HCT116 (cell line): ENCODE measurements around the gene CDC14A. TPM values are rescaled to one million over a fixed set of nuclear protein-coding genes. Genes with fewer than 3 reads are reported as not detected.

Source experiments
- ATAC-seq: fragments of 200-7000 bp; cut with Tn5 transposase; 2 replicates; pipeline ENCODE4 v1.9.1; 2020; ENCODE audit warnings: mild to moderate bottlenecking, moderate library complexity
- BruUV-seq: library from RNA; stranded (reverse); fragments of 400-500 nt; replicated peaks from 2 replicates; lab custom pipeline; 2021; lab: Mats Ljungman, UMichigan
- CTCF ChIA-PET: fragments of 300-600 bp; sonication (Branson Sonifier 250); formaldehyde crosslinking; loops from one replicate; lab custom pipeline; 2021; ENCODE audit warnings: antibody characterized with exemption; lab: Charles Lee
- POLR2A ChIA-PET: fragments of 300-600, 350-600 bp; sonication (Branson Sonifier 250); formaldehyde crosslinking; loops from one replicate; lab custom pipeline; 2021; ENCODE audit warnings: antibody characterized with exemption; lab: Charles Lee
- RAD21 ChIA-PET, 2 experiments: fragments of 300-600 bp; sonication (Branson Sonifier 250); formaldehyde crosslinking; loops; one replicate each; lab custom pipeline; 2023; ENCODE audit warnings: low total read pairs in 2 of 2; ENCODE audit not compliant: uncharacterized antibody in 2 of 2, unreplicated experiment in 2 of 2, low non-redundant PET in 1 of 2; lab: Charles Lee
- DNase-seq: peaks from one replicate; pipeline ENCODE4 v3.0.0-alpha.2; 2010; ENCODE audit warnings: low read depth, low spot score
- H2AFZ ChIP-seq: fragments of 200-600 bp; shearing (Covaris generic), sonication (generic); 2 replicates; pipeline ENCODE4 v1.6.1; 2017; ENCODE audit warnings: low read depth, mixed run types, mixed read lengths, antibody characterized with exemption, low read length; ENCODE audit not compliant: poor library complexity, severe bottlenecking
- H3K27ac ChIP-seq: 2 replicates; pipeline ENCODE4 v1.5.1; 2012; ENCODE audit warnings: low read depth, low read length
- H3K27me3 ChIP-seq: fragments of 200-600 bp; sonication (generic); 2 replicates; pipeline ENCODE4 v1.6.1; 2016; ENCODE audit warnings: mixed run types, low read length, mixed read lengths; ENCODE audit not compliant: insufficient read depth
- H3K36me3 ChIP-seq, 2 experiments: fragments of 200-500 bp in 1 of 2; fragments of 200-600 bp in 1 of 2; sonication (Bioruptor generic) in 1 of 2; sonication (generic) in 1 of 2; 2 replicates each; pipeline versions ENCODE4 v1.5.1 to v1.6.1; 2014 to 2016; ENCODE audit warnings: low read length in 2 of 2, inconsistent platforms in 1 of 2, mixed read lengths in 1 of 2, mixed run types in 1 of 2; ENCODE audit not compliant: insufficient read depth in 2 of 2, control insufficient read depth in 1 of 2
- H3K4me1 ChIP-seq, 2 experiments: fragments of 200-600 bp in 1 of 2; sonication (generic) in 1 of 2; 2 replicates each; pipeline versions ENCODE4 v1.5.1 to v1.6.1; 2012 to 2017; ENCODE audit warnings: low read length in 2 of 2, inconsistent platforms in 1 of 2, mild to moderate bottlenecking in 1 of 2, mixed read lengths in 1 of 2, mixed run types in 1 of 2, moderate library complexity in 1 of 2; ENCODE audit not compliant: insufficient read depth in 2 of 2, control insufficient read depth in 1 of 2
- H3K4me2 ChIP-seq: fragments of 200-600 bp; sonication (generic); 2 replicates; pipeline ENCODE4 v1.6.1; 2017; ENCODE audit warnings: mixed run types, low read length, mixed read lengths
- H3K4me3 ChIP-seq, 2 experiments: fragments of 200-600 bp in 1 of 2; sonication (generic) in 1 of 2; replicated peaks in 1 of 2; 2 replicates each; pipeline ENCODE4 v1.5.1; 2011 to 2016; ENCODE audit warnings: low read length in 2 of 2, control low read depth in 1 of 2, low read depth in 1 of 2, mild to moderate bottlenecking in 1 of 2, mixed read lengths in 1 of 2, mixed run types in 1 of 2
- H3K79me2 ChIP-seq: fragments of 200-600 bp; sonication (generic); 2 replicates; pipeline ENCODE4 v1.6.1; 2017; ENCODE audit warnings: mild to moderate bottlenecking, mixed run types, low read length, moderate library complexity, mixed read lengths; ENCODE audit not compliant: insufficient read depth
- H3K9ac ChIP-seq: fragments of 200-600 bp; sonication (generic); 2 replicates; pipeline ENCODE4 v1.6.1; 2016; ENCODE audit warnings: low read length, mixed read lengths
- H3K9me2 ChIP-seq: fragments of 200-600 bp; sonication (generic), shearing (Covaris generic); 2 replicates; pipeline ENCODE4 v1.6.1; 2017; ENCODE audit warnings: mixed run types, mild to moderate bottlenecking, moderate library complexity; ENCODE audit not compliant: insufficient read depth
- H3K9me3 ChIP-seq, 2 experiments: fragments of 200-500 bp in 1 of 2; fragments of 200-600 bp in 1 of 2; sonication (Bioruptor generic) in 1 of 2; sonication (generic) in 1 of 2; 2 replicates each; pipeline ENCODE4 v1.6.1; 2014 to 2017; ENCODE audit warnings: low read length in 2 of 2, mixed read lengths in 2 of 2, inconsistent platforms in 1 of 2, low read depth in 1 of 2, mild to moderate bottlenecking in 1 of 2, mixed run types in 1 of 2, moderate library complexity in 1 of 2; ENCODE audit not compliant: control insufficient read depth in 1 of 2, insufficient read depth in 1 of 2
- H4K20me1 ChIP-seq: fragments of 200-600 bp; sonication (generic), shearing (Covaris generic); 2 replicates; pipeline ENCODE4 v1.6.1; 2017; ENCODE audit warnings: mixed run types, mild to moderate bottlenecking, moderate library complexity; ENCODE audit not compliant: insufficient read depth
- EGR1 ChIP-seq: IDR thresholded peaks from 2 replicates; pipeline ENCODE4 v1.6.1; 2012; ENCODE audit warnings: low read depth
- EZH2 ChIP-seq: fragments of 200-600 bp; sonication (generic); IDR thresholded peaks from 2 replicates; pipeline ENCODE4 v1.6.1; 2017; ENCODE audit warnings: antibody characterized with exemption, mixed run types
- POLR2AphosphoS5 ChIP-seq: IDR thresholded peaks from 2 replicates; pipeline ENCODE4 v1.6.1; 2011; ENCODE audit warnings: mild to moderate bottlenecking, low read depth, low read length, moderate library complexity
- RAD21 ChIP-seq: IDR thresholded peaks from 2 replicates; pipeline ENCODE4 v1.6.1; 2012; ENCODE audit warnings: low read depth, mild to moderate bottlenecking
- TCF7L2 ChIP-seq: IDR thresholded peaks from 2 replicates; pipeline ENCODE4 v1.7.0; 2011; ENCODE audit warnings: borderline replicate concordance, inconsistent platforms; ENCODE audit not compliant: insufficient read depth, insufficient read length; ENCODE audit errors: extremely low read depth
- YY1 ChIP-seq: IDR thresholded peaks from 2 replicates; pipeline ENCODE4 v1.6.1; 2011; ENCODE audit warnings: low read length, low read depth, moderate library complexity, mild to moderate bottlenecking; ENCODE audit not compliant: insufficient replicate concordance; ENCODE audit errors: extremely low read depth
- ZFX ChIP-seq: fragments of 450-650 bp; IDR thresholded peaks from 2 replicates; pipeline ENCODE4 v1.6.1; 2017
- intact Hi-C: fragments of 100-400 bp; cut with micrococcal nuclease; formaldehyde crosslinking; loops from 2 replicates; pipeline ENCODE4 v1.10.0; 2022
- total RNA-seq: library from RNA; stranded (reverse); gene quantifications from one replicate; pipeline ENCODE4 v1.2.1, GENCODE V29; 2021; ENCODE audit not compliant: unreplicated experiment
- TF ChIP-seq, protein P1 (sequence below): IDR thresholded peaks from 2 replicates; pipeline ENCODE4 v1.6.1; 2012; ENCODE audit warnings: low read depth

Gene CDC14A
- total RNA-seq, 1 experiment from 2014 or later = 5.1 TPM

DNA sequence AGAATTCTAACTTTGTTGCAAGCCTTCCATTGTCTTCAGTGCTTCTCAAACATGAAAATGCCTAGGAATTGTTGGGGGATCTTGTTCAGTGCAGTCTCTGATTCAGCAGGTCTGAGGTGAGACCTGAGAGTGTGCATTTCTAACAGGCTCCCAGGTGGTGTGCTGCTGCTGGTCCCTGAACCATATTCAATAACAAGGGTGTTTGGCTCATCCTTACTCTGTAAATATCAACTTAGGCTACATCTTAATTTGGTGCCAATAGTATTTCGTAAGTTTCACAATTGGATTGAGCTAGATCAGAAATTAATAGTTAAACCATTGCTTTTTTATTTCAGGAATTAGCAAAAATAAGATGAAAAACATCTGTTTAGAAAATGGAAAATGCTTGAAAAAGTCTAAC lies 126.5 kb downstream of the CDC14A start:
- DNase-seq = no peak
- TF ChIP-seq, protein P1, sequence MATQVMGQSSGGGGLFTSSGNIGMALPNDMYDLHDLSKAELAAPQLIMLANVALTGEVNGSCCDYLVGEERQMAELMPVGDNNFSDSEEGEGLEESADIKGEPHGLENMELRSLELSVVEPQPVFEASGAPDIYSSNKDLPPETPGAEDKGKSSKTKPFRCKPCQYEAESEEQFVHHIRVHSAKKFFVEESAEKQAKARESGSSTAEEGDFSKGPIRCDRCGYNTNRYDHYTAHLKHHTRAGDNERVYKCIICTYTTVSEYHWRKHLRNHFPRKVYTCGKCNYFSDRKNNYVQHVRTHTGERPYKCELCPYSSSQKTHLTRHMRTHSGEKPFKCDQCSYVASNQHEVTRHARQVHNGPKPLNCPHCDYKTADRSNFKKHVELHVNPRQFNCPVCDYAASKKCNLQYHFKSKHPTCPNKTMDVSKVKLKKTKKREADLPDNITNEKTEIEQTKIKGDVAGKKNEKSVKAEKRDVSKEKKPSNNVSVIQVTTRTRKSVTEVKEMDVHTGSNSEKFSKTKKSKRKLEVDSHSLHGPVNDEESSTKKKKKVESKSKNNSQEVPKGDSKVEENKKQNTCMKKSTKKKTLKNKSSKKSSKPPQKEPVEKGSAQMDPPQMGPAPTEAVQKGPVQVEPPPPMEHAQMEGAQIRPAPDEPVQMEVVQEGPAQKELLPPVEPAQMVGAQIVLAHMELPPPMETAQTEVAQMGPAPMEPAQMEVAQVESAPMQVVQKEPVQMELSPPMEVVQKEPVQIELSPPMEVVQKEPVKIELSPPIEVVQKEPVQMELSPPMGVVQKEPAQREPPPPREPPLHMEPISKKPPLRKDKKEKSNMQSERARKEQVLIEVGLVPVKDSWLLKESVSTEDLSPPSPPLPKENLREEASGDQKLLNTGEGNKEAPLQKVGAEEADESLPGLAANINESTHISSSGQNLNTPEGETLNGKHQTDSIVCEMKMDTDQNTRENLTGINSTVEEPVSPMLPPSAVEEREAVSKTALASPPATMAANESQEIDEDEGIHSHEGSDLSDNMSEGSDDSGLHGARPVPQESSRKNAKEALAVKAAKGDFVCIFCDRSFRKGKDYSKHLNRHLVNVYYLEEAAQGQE = no peak
- TF ChIP-seq YY1 (no peak), EGR1 (no peak), RAD21 (no peak), POLR2AphosphoS5 (no peak), EZH2 (no peak), TCF7L2 (no peak), ZFX (no peak)
- intact Hi-C loops = no loop called here
- H3K4me3 ChIP-seq = no peak overlapping the region
- ChIA-PET CTCF (interaction anchor here (1.4 kb wide), 1 partner anchor 390 kb away, joined by 4 read pairs; no protein-coding TSS in a partner anchor), RAD21 (no interaction called here), POLR2A (no interaction called here)
- H3K36me3 ChIP-seq = no peaks in the 10 kb centered on the region
- no peaks in the 10 kb centered on the region for H3K79me2 ChIP-seq
- no peak overlapping the region for H3K27ac ChIP-seq
- ATAC-seq = no peak
- no peak overlapping the region for H2AFZ ChIP-seq
- H3K9ac ChIP-seq = no peak overlapping the region
- no peaks in the 10 kb centered on the region for H4K20me1 ChIP-seq
- no TSS peak for BruUV-seq
- no peaks in the 10 kb centered on the region for H3K9me3 ChIP-seq
- H3K4me2 ChIP-seq = no peak overlapping the region
- no peaks in the 10 kb centered on the region for H3K9me2 ChIP-seq
- no peaks in the 10 kb centered on the region for H3K4me1 ChIP-seq
- no peaks in the 10 kb centered on the region for H3K27me3 ChIP-seq
